AG08395 (cell line): Measurements from ENCODE around the gene ZNF674.

Source experiments
- DNase-seq: peaks from one replicate; pipeline ENCODE4 v3.0.0; 2012; ENCODE audit warnings: mixed read lengths, low spot score

The ZNF674 gene

GRCh38 chrX:46545111-46546005 lies at the start of gene ZNF674:
Gene ZNF674, minus strand, starts transcription at chrX:46545421. Its CDS starts 3,334 bp downstream, at chrX:46542087.
- peak; percentile 87 for DNase-seq

- peak; percentile 52 for DNase-seq
These were observed 44.9 kb upstream of the ZNF674 start for GRCh38 chrX:46589977-46590723.

DNA sequence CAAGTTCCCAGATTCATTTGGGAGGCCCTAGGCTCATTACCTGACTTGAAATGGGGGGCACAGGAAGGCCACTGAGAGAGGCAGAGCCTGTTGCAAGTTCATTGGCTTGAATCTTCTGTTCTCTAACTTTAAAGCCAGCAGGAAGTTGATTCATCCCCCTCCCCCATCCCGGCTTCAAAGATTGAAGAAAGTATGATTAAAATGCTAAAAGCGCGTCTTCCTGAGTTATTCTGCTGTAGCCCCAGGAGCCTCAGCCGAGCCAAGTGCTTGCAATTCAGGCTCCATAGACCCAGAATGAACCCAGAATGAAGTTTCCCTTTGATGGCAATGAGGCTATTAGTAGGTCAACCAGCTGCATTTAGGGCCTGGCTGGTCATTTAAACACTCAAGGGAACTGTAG lies 43.0 kb upstream of the ZNF674 start:
- peak; percentile 22 for DNase-seq

DNA sequence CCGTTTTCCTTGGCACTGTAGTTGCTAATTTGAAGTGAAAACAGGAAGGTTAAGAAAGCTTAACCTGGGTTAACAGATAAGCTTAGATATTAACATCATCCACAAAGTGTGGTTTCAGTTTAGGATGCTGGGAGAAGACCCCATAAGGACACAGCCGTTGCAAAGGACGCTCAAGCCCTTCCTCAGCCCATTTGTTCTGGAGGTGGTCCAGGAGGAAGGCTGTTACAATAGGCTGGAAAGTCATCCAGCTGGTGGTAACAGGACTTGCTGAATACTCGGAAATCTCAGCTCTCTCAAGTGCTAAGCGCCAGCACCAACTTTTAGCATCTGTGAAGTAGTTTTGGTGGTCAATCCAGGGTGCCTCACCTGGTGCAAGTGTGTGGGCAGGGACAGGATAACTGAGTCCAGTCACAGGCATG lies 42.5 kb upstream of the ZNF674 start:
- no peak for DNase-seq

DNA sequence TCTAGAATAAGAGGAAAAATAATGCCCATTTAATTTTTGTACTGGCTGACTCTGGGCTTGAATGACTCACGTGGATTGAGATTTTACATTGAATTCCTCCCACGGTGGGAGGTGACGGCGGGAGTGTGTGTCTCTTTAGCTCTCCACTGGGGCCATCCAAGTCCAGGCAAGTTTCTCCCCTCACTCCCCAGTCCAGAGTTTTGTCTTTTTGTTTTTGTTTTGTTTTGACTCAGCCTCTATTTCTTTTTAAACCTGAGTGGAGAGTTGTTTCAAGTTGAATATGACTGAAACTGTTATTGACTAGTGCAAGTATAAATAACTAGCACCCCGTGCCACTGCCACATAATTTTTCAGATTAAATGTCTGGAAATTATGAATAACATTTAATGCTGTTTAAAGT lies 41.9 kb upstream of the ZNF674 start:
- DNase-seq, result no peak

DNA sequence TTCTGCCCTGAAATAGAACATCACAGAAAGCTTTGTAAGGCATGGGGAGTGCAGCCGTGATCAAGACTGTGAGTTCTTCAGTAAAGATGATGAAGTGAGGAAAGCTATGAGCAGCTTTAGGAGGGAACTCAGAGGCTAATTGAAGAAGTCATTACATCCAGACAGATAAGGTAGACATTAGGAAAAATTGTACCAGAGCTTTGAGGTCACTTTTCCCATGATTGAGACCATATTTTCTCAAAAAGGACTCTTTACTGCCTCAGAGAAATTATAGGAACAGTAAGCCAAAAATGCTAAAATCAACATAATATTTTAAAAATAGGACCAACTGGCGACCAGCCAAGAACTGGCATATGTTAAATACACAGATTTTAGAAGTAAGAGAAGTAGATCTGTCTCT lies 39.5 kb upstream of the ZNF674 start:
- no peak for DNase-seq

GRCh38 chrX:46582966-46583365 lies 37.7 kb upstream of the ZNF674 start:
- peak; percentile 59 for DNase-seq

DNA sequence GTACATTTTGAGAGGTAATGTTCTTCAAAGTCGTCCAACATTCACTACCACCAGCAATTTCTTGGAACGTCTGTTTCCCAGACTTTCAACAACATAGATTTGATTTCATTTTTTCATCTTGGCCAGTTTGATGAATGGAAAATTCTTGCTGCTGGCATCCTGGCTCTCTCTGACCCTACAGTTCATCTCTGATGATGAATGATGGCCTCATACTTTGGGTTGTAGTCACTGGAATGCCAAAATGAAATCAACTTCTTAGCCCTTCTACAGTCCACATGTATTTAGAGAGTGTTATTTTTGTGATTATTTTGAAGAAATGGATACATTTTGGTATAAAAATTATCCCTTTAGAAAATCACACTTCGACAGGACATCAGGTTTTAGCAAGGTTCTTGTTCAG lies 37.1 kb upstream of the ZNF674 start:
- no peak for DNase-seq

GRCh38 chrX:46580613-46581012 lies 35.4 kb upstream of the ZNF674 start:
- no peak for DNase-seq

DNA sequence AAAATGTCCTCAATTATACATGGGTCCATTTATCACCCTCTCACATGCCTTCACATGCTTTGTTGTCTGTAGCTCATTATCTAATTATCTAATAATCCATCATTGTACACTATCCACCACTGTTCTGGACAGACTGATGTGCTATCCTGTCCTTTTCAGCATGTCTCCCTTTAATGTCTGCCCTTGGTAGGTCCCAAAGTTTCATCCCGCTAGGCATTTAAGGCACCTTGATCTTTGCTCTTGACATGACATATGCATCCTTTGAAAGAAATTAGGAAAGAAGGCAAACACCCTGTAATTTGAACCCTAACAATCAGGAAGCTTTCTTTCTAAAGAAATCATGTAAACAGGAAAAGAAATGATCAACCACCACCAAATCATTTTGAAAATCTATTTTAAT lies 34.0 kb upstream of the ZNF674 start:
- no peak for DNase-seq

DNA sequence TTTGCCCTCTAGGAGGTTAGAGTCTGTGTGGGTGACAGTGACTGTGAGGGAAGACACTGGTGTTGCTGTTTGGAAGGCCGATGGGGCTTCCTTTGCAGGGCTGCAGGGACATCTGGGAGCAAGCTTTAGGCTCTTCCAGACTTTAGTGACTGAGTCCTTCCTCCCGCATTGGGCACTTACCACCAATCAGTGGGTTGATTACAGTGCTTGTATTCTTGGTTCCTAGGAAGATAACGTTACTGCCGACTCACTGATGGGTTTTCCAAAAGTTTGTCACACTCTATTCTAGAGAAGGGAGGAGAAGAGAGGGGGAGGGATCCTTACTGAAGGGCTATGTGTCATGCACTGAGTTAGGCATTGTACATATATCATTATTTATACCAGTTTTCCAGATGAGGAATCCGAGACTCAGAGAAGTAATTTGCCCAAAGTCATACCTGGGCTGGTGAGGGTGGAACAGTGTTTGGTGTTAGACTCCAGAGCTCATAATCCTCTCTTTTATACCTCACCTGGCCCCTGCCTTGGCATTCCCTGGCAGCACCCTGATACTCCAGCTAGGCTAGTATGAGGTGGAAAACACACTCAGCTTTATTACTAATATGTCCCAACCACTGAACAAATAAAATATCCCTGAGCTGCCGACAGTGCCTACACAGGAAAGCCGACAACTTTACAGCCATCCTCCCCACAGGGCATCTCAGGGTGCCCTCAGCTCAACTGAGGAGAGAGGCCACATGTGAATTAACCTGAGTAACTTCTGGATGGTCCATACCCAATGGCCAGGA lies 32.2 kb upstream of the ZNF674 start:
- DNase-seq, result no peak

DNA sequence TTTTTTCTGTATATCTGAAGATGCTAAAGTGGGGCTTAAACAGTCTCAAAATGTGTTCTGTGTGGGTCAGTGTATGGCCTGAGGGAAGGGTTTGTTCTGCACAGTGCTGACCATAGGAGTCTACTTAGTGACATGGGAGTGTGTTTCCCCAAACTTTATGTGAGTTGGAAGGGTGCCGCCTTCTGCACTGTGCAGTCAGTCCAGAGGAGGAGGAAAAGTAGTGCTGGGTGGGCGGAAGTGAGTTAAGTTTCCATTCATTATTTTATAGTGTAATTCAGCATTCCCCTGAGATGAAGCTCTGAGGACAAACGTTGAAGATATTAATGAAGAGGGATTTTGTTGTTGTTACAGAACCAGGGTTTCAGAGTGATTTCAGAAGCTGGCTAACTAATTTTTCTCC lies 31.2 kb upstream of the ZNF674 start:
- no peak for DNase-seq

DNA sequence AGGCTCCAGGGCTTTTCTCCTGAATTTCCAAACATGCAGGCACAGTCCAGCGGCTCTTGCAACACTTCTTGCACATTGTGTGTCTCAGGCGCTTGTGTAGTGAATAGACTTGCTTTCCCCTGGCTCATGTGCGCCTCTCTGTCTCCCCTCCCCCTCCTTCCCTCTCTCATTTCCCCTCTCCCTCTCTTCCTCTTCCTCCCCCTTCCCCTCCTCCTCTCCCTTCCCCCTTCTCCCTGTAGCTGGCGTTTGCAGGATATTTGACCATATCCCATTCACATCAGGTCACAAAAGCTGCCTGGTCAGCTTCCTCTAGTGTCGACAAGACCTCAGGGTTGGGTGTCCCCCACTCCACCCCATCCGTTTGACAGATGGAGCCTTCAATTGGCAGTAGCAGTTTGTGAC lies 30.8 kb upstream of the ZNF674 start:
- no peak for DNase-seq

DNA sequence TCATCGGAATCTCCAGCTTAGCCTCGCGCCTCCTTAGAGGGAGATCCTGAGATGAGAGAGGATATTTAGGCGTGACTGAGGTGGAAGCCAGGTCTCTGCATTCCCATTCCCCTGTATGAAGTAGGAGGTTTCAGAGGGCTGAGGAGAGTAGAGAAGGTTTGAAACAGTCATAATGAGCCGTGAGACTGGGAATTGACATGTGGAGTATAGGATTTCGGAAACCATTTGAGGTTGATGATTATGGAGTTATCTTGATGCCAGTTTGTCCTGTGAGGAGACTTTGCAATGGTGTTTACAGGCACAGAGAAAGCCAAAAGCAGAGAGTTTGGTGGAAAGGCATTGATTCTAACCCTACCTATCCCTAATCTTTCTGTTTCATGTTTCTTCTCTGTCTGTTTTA lies 30.4 kb upstream of the ZNF674 start:
- DNase-seq, result no peak

DNA sequence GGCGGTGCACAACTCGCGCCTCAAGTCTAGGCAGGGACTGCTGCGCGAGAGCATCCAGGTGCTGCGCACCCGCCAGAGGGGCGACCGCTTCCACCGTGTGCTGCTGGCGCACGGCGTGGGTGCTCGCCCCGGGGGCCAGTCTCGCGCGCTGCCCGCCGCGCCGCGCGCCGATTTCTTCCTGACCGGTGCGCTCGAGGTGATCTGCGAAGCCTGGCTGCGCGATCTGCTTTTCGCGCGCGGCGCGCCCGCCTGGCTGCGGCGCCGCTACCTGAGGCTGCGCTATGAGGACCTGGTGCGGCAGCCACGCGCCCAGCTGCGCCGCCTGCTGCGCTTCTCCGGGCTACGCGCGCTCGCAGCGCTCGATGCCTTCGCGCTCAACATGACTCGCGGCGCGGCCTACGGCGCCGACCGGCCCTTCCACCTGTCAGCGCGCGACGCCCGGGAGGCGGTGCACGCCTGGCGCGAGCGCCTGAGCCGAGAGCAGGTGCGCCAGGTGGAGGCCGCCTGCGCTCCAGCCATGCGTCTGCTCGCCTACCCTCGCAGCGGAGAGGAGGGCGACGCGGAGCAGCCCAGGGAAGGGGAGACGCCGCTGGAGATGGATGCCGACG lies 29.7 kb upstream of the ZNF674 start:
- no peak for DNase-seq

DNA sequence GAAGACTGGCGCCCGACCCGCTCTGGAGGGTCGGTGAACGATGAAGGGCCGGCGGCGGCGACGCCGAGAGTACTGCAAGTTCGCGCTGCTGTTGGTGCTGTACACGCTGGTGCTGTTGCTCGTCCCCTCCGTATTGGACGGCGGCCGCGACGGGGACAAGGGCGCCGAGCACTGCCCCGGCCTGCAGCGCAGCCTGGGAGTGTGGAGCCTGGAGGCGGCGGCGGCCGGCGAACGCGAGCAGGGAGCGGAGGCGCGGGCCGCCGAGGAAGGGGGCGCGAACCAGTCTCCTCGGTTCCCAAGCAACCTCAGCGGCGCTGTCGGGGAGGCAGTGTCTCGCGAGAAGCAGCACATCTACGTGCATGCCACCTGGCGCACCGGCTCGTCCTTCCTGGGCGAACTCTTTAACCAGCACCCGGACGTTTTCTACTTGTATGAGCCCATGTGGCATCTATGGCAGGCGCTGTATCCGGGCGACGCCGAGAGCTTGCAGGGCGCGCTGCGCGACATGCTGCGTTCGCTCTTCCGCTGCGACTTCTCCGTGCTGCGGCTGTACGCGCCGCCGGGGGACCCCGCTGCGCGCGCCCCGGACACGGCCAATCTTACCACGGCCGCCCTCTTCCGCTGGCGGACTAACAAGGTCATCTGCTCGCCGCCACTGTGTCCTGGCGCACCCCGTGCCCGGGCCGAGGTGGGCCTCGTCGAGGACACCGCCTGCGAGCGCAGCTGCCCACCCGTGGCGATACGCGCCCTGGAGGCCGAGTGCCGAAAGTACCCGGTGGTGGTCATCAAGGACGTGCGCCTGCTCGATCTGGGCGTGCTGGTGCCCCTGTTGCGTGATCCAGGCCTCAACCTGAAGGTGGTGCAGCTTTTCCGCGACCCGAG lies 28.9 kb upstream of the ZNF674 start:
- no peak for DNase-seq

- DNase-seq, result peak; percentile 54
These were observed 28.2 kb upstream of the ZNF674 start, which contains the start of gene CHST7 for GRCh38 chrX:46573331-46573891. Gene CHST7, plus strand, starts transcription at chrX:46573765. Its CDS starts 167 bp downstream, at chrX:46573932.

GRCh38 chrX:46572340-46572936 lies 27.2 kb upstream of the ZNF674 start:
- no peak for DNase-seq

- no peak for DNase-seq
These were observed 26.5 kb upstream of the ZNF674 start for GRCh38 chrX:46571423-46572339.
